ENCODE data around the gene C10orf120.

Gene C10orf120

GRCh38 chr10:122699796-122700455, at the start of gene C10orf120:
Gene C10orf120, minus strand, starts transcription at chr10:122699846. Its CDS starts 56 bp downstream, at chr10:122699790.
- no peak for DNase-seq

DNA sequence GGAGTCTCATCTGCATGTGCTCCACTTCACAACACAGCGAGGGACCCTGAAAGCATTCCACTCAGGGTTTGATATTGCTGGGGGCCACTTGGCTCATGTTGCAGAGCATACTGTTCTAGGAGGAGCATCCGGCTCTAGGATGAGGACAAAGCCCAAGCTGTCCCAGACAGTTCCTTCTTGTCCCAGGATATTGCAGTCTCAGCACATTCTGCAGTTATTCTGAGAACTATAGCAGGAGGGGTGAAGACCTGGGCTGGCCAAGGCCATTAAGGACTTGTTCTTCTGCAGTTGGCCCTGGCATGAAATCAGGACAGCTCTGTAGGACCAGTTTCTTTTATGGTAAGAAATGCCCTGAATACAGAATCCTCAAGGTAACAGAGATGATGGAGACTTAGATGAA, 48.9 kb upstream of the C10orf120 start:
- DNase-seq, result no peak

DNA sequence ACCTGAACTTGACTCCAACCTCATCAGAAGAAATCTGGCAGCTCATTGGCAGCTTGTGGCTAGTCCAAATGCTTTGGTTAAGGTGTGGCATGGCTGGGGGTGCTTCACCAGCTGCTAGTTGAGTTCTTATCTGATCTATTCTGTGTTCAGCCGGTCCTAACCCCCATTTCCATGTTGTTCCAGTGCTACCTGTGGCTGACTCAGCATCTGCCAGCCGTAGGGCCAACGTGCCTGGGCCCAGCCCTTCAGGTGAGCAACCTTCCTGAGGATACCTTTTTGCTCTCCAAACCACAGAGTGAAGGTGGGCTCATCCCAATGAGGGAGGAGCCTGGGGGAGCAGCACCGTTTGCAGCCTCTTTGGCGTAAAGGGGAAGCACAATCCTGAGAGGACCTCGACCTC, 46.8 kb upstream of the C10orf120 start:
- DNase-seq, result no peak

DNA sequence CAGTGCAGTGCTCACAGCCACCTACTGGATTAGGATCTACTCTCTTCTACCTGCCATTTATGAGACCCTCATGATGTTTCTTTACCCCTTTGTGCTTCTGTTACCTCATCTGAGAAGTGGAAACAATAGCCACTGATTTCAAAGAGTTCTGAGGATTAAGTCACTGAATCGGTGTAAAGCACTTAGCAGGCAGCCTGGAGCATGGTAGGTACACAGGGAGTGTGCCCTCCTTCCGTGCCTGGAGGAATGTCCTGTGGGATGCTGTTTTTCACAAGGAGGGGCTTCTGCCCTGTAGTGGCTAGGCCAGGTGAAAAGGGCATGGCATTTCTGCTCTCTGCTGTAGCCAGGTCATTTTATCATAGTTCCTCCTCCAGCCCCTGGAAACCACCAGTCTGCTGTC, 44.6 kb upstream of the C10orf120 start:
- DNase-seq, result no peak

DNA sequence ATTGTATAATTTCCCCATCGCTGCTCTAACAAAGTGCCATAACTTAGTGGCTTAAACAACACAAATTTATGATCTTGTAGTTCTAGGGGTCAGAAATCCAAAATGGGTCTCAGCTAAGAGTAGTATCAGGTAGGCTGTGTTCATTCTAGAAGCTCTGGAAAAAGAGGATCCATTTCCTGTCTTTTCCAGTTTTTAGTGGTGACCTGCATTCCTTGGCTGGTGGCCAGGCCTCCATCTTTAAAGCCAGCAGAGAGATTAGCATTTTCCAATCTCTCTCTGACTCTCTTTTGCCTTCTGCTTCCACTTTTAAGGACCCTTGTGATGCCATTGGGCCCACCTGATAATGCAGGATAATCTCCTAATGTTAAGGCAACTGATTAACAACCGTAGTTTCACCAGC, 41.0 kb upstream of the C10orf120 start:
- no peak for DNase-seq

DNA sequence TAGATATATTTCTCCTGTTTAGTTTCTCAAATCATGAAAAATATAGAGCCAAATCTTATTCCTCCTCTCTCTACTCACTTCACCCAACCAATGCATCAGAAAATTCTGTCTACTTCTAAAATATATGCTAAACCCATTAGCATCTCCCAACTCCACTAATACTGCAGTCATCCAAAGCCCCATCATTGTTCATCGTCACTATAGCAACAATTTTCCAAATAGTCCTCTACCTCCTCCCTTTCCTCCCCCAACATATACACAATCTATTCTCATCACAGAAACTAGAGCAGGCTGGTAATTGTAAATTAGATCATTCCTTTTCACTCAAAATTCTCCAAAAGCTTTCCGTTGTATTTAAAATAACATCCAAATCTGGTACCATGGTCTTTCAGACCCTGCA, 38.4 kb upstream of the C10orf120 start:
- no peak for DNase-seq

- no peak for DNase-seq
Observed at GRCh38 chr10:122733931-122734665, 34.5 kb upstream of the C10orf120 start.

DNA sequence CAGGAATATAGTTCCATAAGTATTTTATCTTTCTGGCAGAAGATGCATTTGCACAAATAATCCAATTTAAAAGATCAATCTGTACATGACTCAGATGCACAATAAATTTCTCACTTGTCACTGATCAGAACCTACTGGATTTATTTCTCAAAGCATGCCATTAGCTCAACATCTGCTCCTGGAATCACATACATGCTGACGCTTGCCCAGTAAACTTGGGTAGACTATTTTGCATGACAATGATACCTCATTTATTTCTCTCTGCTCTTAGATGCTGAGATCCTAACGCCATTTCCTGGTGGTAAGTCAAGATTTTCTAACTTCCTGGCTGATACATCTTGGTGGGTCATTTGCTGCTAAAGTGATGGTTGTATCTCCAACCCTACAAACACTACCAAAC, 33.8 kb upstream of the C10orf120 start:
- DNase-seq, result no peak

DNA sequence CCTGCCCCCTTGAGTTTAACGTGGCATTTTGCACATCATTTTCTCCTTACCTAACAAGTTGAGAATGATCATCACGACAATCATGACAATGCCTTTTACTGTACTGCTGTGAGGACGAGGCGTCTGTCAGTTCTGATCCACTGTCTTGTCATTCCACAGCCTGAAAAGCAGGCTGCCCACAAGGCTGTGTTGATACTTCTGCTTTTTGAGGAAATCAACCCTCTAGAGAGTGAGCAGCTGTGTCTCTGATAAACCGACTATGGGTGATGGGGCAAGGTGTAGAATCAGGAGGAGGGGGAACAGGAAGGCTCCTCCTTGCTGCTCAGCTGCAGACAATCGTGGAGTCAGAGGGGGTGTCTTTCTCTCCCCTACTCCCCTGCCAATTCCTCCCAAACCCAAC, 30.6 kb upstream of the C10orf120 start:
- no peak for DNase-seq

GRCh38 chr10:122729126-122729525, 29.5 kb upstream of the C10orf120 start:
- no peak for DNase-seq

DNA sequence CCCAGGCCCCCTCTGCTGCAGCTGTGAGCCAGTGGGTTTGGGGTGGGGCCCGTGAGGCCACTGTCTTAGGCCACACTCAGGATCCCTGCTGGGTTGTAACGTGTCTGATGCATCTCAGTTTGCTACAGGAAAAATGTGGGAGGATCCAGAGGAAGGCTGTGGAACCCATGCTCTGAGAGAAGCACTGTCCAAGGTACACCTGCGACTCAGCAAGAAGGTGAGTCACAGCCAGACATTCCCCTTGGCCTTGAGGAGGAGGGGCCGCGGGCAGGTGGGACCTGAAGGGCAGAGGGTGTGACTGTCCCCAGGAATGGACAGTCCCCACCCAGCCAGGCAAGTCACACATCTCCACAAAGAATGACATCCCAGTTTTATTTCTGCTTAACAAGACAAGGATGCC, 27.8 kb upstream of the C10orf120 start:
- DNase-seq, result no peak

GRCh38 chr10:122725768-122726167, 26.1 kb upstream of the C10orf120 start:
- DNase-seq, result no peak

GRCh38 chr10:122725006-122725405, 25.4 kb upstream of the C10orf120 start:
- DNase-seq, result no peak

GRCh38 chr10:122721111-122721510, 21.5 kb upstream of the C10orf120 start:
- no peak for DNase-seq

DNA sequence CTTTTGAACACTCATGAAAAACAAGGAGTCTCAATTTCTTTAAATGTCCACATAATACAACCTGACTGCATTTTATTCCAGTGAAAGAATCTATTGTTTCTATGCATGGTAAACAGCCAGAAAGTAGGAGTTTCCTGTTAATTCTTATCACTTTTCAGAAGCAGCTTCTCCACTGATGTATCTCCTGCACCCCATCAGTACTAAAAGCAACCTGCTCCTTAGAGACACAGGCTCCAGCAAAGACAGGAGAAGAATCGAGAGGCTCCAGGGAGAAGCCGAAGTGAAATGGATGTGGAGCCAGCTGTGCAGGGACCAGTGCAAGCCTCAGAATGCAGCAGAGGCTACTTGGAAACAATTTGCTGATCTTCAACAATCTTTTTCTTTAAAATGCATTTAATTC, 16.4 kb upstream of the C10orf120 start:
- DNase-seq, result no peak

DNA sequence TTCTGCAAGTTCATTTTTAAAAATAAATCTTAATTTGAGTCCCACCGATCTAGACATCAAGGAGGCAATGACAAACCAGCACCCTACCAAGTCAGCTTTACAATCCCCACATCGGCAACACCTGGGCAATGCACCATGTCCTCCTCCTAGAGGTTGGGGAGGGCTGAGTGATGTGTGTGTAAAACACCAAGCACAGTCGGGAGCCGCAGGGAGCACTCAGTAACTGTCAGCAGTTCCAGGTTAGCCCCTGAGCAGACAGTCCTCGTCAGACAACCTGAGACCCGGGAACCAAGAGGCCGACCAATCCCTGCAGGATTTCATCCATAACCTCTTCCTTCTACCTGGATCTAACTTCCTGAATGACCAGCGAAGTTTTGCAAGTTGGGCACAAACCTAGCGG, 15.9 kb upstream of the C10orf120 start:
- no peak for DNase-seq

DNA sequence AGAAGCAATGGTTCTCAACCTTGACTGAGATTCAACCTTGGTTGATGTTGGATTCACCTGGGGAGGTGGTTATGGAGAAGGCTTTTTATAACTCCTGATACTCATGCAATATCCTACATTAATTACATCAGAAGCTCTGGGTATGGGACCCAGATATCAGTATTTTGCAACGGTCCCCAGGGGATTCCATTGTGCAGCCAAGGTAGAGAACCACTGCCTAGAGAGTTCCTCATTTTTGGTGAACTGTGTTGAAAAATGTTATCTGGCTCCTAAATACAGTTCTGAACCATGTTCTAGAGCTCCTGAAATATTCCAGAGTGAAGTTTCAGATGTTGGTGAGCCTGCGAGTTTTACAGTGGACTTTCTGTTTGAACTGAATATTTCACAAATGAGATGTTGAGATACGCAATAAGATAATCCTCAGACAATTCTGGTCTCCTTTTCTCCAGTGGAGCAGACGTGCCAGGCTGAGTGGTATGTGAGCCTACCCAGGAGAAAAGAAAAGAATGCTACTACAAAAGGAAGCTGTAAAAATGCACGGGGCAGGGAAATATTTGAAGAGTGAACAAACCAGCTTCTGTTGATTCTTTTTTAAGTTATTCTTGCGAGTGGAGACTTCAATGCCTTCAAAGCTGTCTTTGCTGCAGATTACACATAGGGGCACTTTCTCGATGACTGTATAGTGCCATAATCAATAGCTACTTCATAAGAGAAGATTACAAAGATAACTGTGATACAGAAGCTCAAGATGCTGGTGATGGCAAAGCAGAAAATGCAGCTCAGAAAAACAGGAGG, 13.6 kb upstream of the C10orf120 start:
- DNase-seq, result no peak

- no peak for DNase-seq
Observed at GRCh38 chr10:122710576-122710975, 10.9 kb upstream of the C10orf120 start.

GRCh38 chr10:122709971-122710370, 10.3 kb upstream of the C10orf120 start:
- no peak for DNase-seq

- DNase-seq, result no peak
Observed at GRCh38 chr10:122707535-122707934, 7.9 kb upstream of the C10orf120 start.

GRCh38 chr10:122706947-122707346, 7.3 kb upstream of the C10orf120 start:
- DNase-seq, result no peak

GRCh38 chr10:122706467-122706866, 6.8 kb upstream of the C10orf120 start:
- DNase-seq, result no peak

DNA sequence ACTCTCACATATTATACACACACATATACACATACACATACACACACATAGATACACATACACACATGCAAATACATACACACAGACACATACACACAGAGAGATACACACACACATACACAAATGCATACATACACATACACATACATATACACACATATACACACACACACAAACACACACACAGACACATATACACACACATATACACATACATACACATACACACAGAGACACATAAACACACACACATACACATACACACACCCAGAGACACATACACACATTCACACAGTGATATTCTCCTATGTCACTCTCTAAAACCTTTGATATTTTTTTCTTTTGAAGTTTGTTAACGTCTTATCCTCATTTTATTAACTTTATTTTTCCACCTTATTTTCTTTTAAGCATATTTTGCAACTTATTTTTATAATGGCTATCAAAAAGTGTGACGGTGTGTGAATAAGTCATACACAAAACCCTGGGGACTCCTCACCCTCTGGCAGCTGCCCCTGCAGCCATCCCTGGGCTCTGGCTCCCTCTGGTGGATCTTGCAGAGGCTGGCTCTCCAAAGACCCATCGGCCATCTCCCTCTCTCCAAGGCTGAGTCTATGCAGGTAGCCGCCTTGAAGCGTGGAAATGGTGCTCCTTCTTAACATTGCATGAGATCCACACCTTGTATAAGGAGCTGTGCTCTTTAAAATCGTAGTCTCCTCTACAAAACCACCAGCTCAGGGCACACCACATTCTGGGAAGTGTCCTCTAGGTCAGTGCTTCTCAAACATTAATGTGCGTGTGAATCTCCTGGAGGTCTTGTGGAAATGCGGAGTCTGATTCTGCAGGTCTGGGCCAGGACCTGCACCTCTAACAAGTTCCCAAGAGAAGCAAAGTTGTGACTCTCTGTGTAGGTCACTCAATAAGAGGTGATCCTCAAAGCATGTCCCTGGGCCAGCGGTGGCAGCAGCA, 4.1 kb upstream of the C10orf120 start:
- peak in 1 of 2 experiments; percentile 38 for DNase-seq

All from SW 1271 (cell line).